ENCODE measurements around the gene ACTG1. TPM values are rescaled to one million over a fixed set of nuclear protein-coding genes. Genes with fewer than 3 reads are reported as not detected.

ACTG1 gene
- total RNA-seq, 4 donors from 2014 or later = 972 to 1,850 (median 1,126) TPM

- Histone ChIP-seq H3K9me3 (no peaks in the 10 kb centered on the region), H3K36me3 (no peaks in the 10 kb centered on the region), H3K4me3 (no peak overlapping the region), H3K4me1 (peaks cover 0 to 8% (median 0%) of the 10 kb centered on the region in 4 donors), H3K27me3 (peaks cover 0 to 7% (median 0%) of the 10 kb centered on the region in 4 donors), H3K27ac (replicated peaks in 1 of 4) (no peak overlapping the region)
- DNase-seq (ENCODE audit: extremely low spot score) = no peak
- TF ChIP-seq POLR2AphosphoS5 (IDR thresholded peaks at IDR 0.05) (no peak), EP300 (IDR thresholded peaks at IDR 0.05) (no peak), CTCF (IDR thresholded peaks at IDR 0.05) (no peak), POLR2A (IDR thresholded peaks at IDR 0.05; ENCODE audit: low read depth) (no peak)
- intact Hi-C loops (cut with DNase I) = no loop called here
- WGBS = 57% methylated on average over 7 of the region's 7 CpGs
Measured at GRCh38 chr17:81500047-81500446, 12.6 kb downstream of the ACTG1 start.

GRCh38 chr17:81499601-81499970 lies 13.0 kb downstream of the ACTG1 start:
- DNase-seq (ENCODE audit: extremely low spot score) = no peak
- TF ChIP-seq CTCF (IDR thresholded peaks at IDR 0.05) (no peak), POLR2A (IDR thresholded peaks at IDR 0.05; ENCODE audit: low read depth) (no peak), POLR2AphosphoS5 (IDR thresholded peaks at IDR 0.05) (no peak), EP300 (IDR thresholded peaks at IDR 0.05) (no peak)
- H3K9me3 ChIP-seq = no peaks in the 10 kb centered on the region
- H3K4me1 ChIP-seq = peaks cover 0 to 8% (median 2%) of the 10 kb centered on the region in 4 donors
- peaks cover 0 to 7% (median 0%) of the 10 kb centered on the region in 4 donors for H3K27me3 ChIP-seq
- H3K27ac ChIP-seq (replicated peaks in 1 of 4) = no peak overlapping the region
- intact Hi-C loops (cut with DNase I) = no loop called here
- no peak overlapping the region for H3K4me3 ChIP-seq
- WGBS = 64% methylated on average over 5 of the region's 12 CpGs
- H3K36me3 ChIP-seq = no peaks in the 10 kb centered on the region

GRCh38 chr17:81498953-81499600 lies 13.5 kb downstream of the ACTG1 start:
- 80% methylated on average over 45 of the region's 64 CpGs for WGBS
- H3K27ac ChIP-seq (replicated peaks in 1 of 4) = no peak overlapping the region

GRCh38 chr17:81494626-81495377 lies 17.8 kb downstream of the ACTG1 start:
- H3K9me3 ChIP-seq = no peaks in the 10 kb centered on the region
- H3K4me1 ChIP-seq = peaks cover 0 to 15% (median 10%) of the 10 kb centered on the region in 4 donors
- no peak for TF ChIP-seq CTCF (IDR thresholded peaks at IDR 0.05)
- TF ChIP-seq POLR2AphosphoS5 (IDR thresholded peaks at IDR 0.05) = no peak
- TF ChIP-seq EP300 (IDR thresholded peaks at IDR 0.05) = no peak
- TF ChIP-seq POLR2A (IDR thresholded peaks at IDR 0.05; ENCODE audit: low read depth) = no peak
- no peak overlapping the region for H3K27ac ChIP-seq (replicated peaks in 1 of 4)
- peaks cover 0 to 7% (median 0%) of the 10 kb centered on the region in 4 donors for H3K27me3 ChIP-seq
- intact Hi-C loops (cut with DNase I) = no loop called here
- no peak for DNase-seq (ENCODE audit: extremely low spot score)
- 24% methylated on average over 7 of the region's 8 CpGs for WGBS
- H3K36me3 ChIP-seq = no peaks in the 10 kb centered on the region
- H3K4me3 ChIP-seq = no peak overlapping the region

More at GRCh38 chr17:81498953-81499600, 13.5 kb downstream of the ACTG1 start:
- no peak for DNase-seq (ENCODE audit: extremely low spot score)
- no peaks in the 10 kb centered on the region for H3K36me3 ChIP-seq
- H3K27me3 ChIP-seq = peaks cover 0 to 7% (median 0%) of the 10 kb centered on the region in 4 donors
- H3K4me1 ChIP-seq = peaks cover 0 to 8% (median 2%) of the 10 kb centered on the region in 4 donors
- no peak overlapping the region for H3K4me3 ChIP-seq
- no peaks in the 10 kb centered on the region for H3K9me3 ChIP-seq
- TF ChIP-seq EP300 (IDR thresholded peaks at IDR 0.05) (no peak), POLR2A (IDR thresholded peaks at IDR 0.05; ENCODE audit: low read depth) (no peak), CTCF (IDR thresholded peaks at IDR 0.05) (no peak), POLR2AphosphoS5 (IDR thresholded peaks at IDR 0.05) (no peak)
- intact Hi-C loops (cut with DNase I) = no loop called here

Data from esophagus muscularis mucosa (tissue), 4 donors.